Right cardiac atrium (tissue), 5 donors: ENCODE data around the gene SNRPD2. TPM values are rescaled to one million over a fixed set of nuclear protein-coding genes. Genes with fewer than 3 reads are reported as not detected.
A peak's percentile ranks its signal among the peaks of the same experiment; 100 is the strongest.

ENCODE experiments used
- ATAC-seq, 2 donors: fragments of 200-7000 bp; cut with Tn5 transposase; one replicate each; pipeline versions ENCODE4 v1.8.0 to v1.9.1; 2020; ENCODE audit warnings: moderate library complexity in 2 of 2, mild to moderate bottlenecking in 1 of 2
- DNase-seq, 3 donors: peaks; one replicate each; pipeline ENCODE4 v3.0.0-alpha.2; 2020
- H3K27ac ChIP-seq: one replicate; pipeline ENCODE4 v1.5.1; 2013; ENCODE audit warnings: mild to moderate bottlenecking, low read length, control low read depth, moderate library complexity
- H3K27me3 ChIP-seq: one replicate; pipeline ENCODE4 v1.6.1; 2013; ENCODE audit not compliant: control insufficient read depth, insufficient read depth
- H3K4me1 ChIP-seq: one replicate; pipeline ENCODE4 v1.6.1; 2013; ENCODE audit warnings: low read length; ENCODE audit not compliant: control insufficient read depth, insufficient read depth
- H3K4me3 ChIP-seq: one replicate; pipeline ENCODE4 v1.5.1; 2013; ENCODE audit warnings: low read length, control low read depth
- H3K9me3 ChIP-seq: one replicate; pipeline ENCODE4 v1.6.1; 2013; ENCODE audit warnings: low read length; ENCODE audit not compliant: control insufficient read depth
- WGBS: extraction: QIAGEN DNeasy Blood & Tissue Kit; methylation state at CpG from one replicate; pipeline ENCODE4 v1.1.7; 2013; 5-methylcytosine and 5-hydroxymethylcytosine counted together
- intact Hi-C, 4 donors: fragments of 100-400 bp; cut with DNase I; formaldehyde crosslinking; loops; one replicate each; pipeline versions ENCODE4 v1.11.0 to v1.14.0; 2022 to 2023
- polyA plus RNA-seq: library from polyadenylated mRNA; stranded (reverse); fragments of 200-250 nt; gene quantifications from one replicate; pipeline ENCODE4 v1.2.3, GENCODE V29; 2013
- total RNA-seq, 4 donors: library from RNA; stranded (reverse); fragmentation: NEBNext Ultra II Directional; extraction: Animal tissue kit (Norgen Biotek cat#: 25700); gene quantifications; one replicate each; pipeline ENCODE4 v1.2.1, GENCODE V29; 2021
- donor health status: healthy with polysubstance abuse.
- donor health status: DM: no; HTN: yes; CAD: no.
- donor health status: DM: no; HTN: no; CAD: no.
- donor health status: DM: no; HTN: yes; CAD: no; lungs with severe emphysema.
- donor health status: DM: yes; HTN: yes; CAD: no.

SNRPD2 gene
- total and polyA plus RNA-seq, 5 donors, result 246 to 297 (median 281) TPM

- 32% methylated on average over 5 of the region's 5 CpGs for WGBS
Measured at GRCh38 chr19:45653634-45654033, 38.1 kb downstream of the SNRPD2 start.

GRCh38 chr19:45650722-45651121 is 41.0 kb downstream of the SNRPD2 start:
- 59% methylated on average over 3 of the region's 3 CpGs for WGBS
- ATAC-seq (no peak), DNase-seq (no peak)
- Histone ChIP-seq H3K4me3 (no peak overlapping the region), H3K9me3 (no peaks in the 10 kb centered on the region), H3K4me1 (no peaks in the 10 kb centered on the region), H3K27me3 (no peaks in the 10 kb centered on the region), H3K27ac (no peak overlapping the region)
- intact Hi-C loops, result no loop called here

More at GRCh38 chr19:45653634-45654033, 38.1 kb downstream of the SNRPD2 start:
- intact Hi-C loops, result no loop called here
- no peaks in the 10 kb centered on the region for H3K9me3 ChIP-seq
- H3K4me3 ChIP-seq, result no peak overlapping the region
- no peak for ATAC-seq
- no peaks in the 10 kb centered on the region for H3K4me1 ChIP-seq
- no peaks in the 10 kb centered on the region for H3K27me3 ChIP-seq
- H3K27ac ChIP-seq, result no peak overlapping the region
- DNase-seq, result peak in 1 of 3 donors; percentile 6

GRCh38 chr19:45646345-45646698 is 45.4 kb downstream of the SNRPD2 start:
- H3K4me1 ChIP-seq, result peaks cover 2% of the 10 kb centered on the region
- WGBS, result 12% methylated on average over 9 of the region's 9 CpGs
- no peaks in the 10 kb centered on the region for H3K27me3 ChIP-seq
- H3K9me3 ChIP-seq, result no peaks in the 10 kb centered on the region
- H3K27ac ChIP-seq, result no peak overlapping the region
- DNase-seq (no peak), ATAC-seq (no peak)
- intact Hi-C loops, result loop anchor here in 3 of 4 donors (10.0 kb wide), 2 partner anchors 62 to 122 kb away; partner anchors contain the start of gene OPA3 (in 1 of the 3)
- peak overlapping the region; percentile 51 for H3K4me3 ChIP-seq

- Histone ChIP-seq H3K4me3 (peak overlapping the region; percentile 51), H3K9me3 (no peaks in the 10 kb centered on the region), H3K4me1 (peaks cover 2% of the 10 kb centered on the region), H3K27me3 (no peaks in the 10 kb centered on the region), H3K27ac (no peak overlapping the region)
- DNase-seq, result peak; percentile 79 to 92 (median 89)
- under 1% methylated on average over 27 of the region's 27 CpGs for WGBS
- intact Hi-C loops, result loop anchor here in 3 of 4 donors (10.0 kb wide), 2 partner anchors 61 to 121 kb away; partner anchors contain the start of gene OPA3 (in 1 of the 3)
- ATAC-seq, result peak; percentile 74 to 84
Measured at GRCh38 chr19:45645631-45646344, 46.0 kb downstream of the SNRPD2 start.

- intact Hi-C loops, result loop anchor here in 3 of 4 donors (10.0 kb wide), 2 partner anchors 60 to 120 kb away; partner anchors contain the start of gene OPA3 (in 1 of the 3)
- ATAC-seq (no peak), DNase-seq (peak in 1 of 3 donors; percentile 61)
- H3K9me3 ChIP-seq, result no peaks in the 10 kb centered on the region
- WGBS, result 12% methylated on average over 35 of the region's 35 CpGs
- H3K27me3 ChIP-seq, result no peaks in the 10 kb centered on the region
- no peak overlapping the region for H3K4me3 ChIP-seq
- peaks cover 2% of the 10 kb centered on the region for H3K4me1 ChIP-seq
- H3K27ac ChIP-seq, result no peak overlapping the region
Measured at GRCh38 chr19:45645068-45645630, 46.6 kb downstream of the SNRPD2 start.

GRCh38 chr19:45643927-45644771 is 47.6 kb downstream of the SNRPD2 start:
- Histone ChIP-seq H3K9me3 (no peaks in the 10 kb centered on the region), H3K27ac (no peak overlapping the region), H3K27me3 (no peaks in the 10 kb centered on the region), H3K4me3 (no peak overlapping the region), H3K4me1 (peaks cover 2% of the 10 kb centered on the region)
- intact Hi-C loops, result loop anchor here (2.0 to 10.0 kb wide), 4 partner anchors 37 to 121 kb away; partner anchors contain the start of gene OPA3 (in 1 of the 4)
- no peak for ATAC-seq
- 51% methylated on average over 14 of the region's 14 CpGs for WGBS
- DNase-seq, result peak in 1 of 3 donors; percentile 24

GRCh38 chr19:45643024-45643926 is 48.5 kb downstream of the SNRPD2 start:
- WGBS, result 10% methylated on average over 39 of the region's 39 CpGs
- no peaks in the 10 kb centered on the region for H3K27me3 ChIP-seq
- H3K4me3 ChIP-seq, result no peak overlapping the region
- ATAC-seq (peak; percentile 43 to 58), DNase-seq (peak; percentile 83 to 95 (median 95))
- H3K9me3 ChIP-seq, result no peaks in the 10 kb centered on the region
- H3K27ac ChIP-seq, result no peak overlapping the region
- intact Hi-C loops, result loop anchor here (2.0 to 10.0 kb wide), 4 partner anchors 36 to 120 kb away; partner anchors contain the start of gene OPA3 (in 1 of the 4)
- H3K4me1 ChIP-seq, result peaks cover 2% of the 10 kb centered on the region

- DNase-seq (peak; percentile 84 to 90 (median 84)), ATAC-seq (peak; percentile 47 to 56)
- intact Hi-C loops, result loop anchor here (2.0 to 10.0 kb wide), 4 partner anchors 34 to 119 kb away; partner anchors contain the start of gene OPA3 (in 1 of the 4)
- 1% methylated on average over 40 of the region's 40 CpGs for WGBS
- peak overlapping the region; percentile 27 for H3K4me3 ChIP-seq
- H3K4me1 ChIP-seq, result peaks cover 2% of the 10 kb centered on the region
- H3K27me3 ChIP-seq, result no peaks in the 10 kb centered on the region
- no peaks in the 10 kb centered on the region for H3K9me3 ChIP-seq
- peak overlapping the region; percentile 78 for H3K27ac ChIP-seq
Measured at GRCh38 chr19:45641274-45642105, 50.3 kb downstream of the SNRPD2 start.

GRCh38 chr19:45640849-45641273 is 50.9 kb downstream of the SNRPD2 start:
- H3K27me3 ChIP-seq, result no peaks in the 10 kb centered on the region
- H3K4me3 ChIP-seq, result no peak overlapping the region
- no peaks in the 10 kb centered on the region for H3K9me3 ChIP-seq
- WGBS, result 56% methylated on average over 17 of the region's 17 CpGs
- no peak for ATAC-seq
- DNase-seq, result peak; percentile 20 to 67 (median 66)
- peaks cover 2% of the 10 kb centered on the region for H3K4me1 ChIP-seq
- intact Hi-C loops, result loop anchor here (5.0 to 10.0 kb wide), 3 partner anchors 34 to 116 kb away; partner anchors contain the start of gene OPA3 (in 1 of the 4)
- H3K27ac ChIP-seq, result no peak overlapping the region
